ENCODE measurements around the gene EPS15. TPM values are rescaled to one million over a fixed set of nuclear protein-coding genes. Genes with fewer than 3 reads are reported as not detected.

Gene EPS15
- total RNA-seq, 3 donors from 2014 or later, result 83.6 to 144 (median 127) TPM

GRCh38 chr1:51381964-51382363, 137.1 kb downstream of the EPS15 start:
- no peaks in the 10 kb centered on the region for H3K36me3 ChIP-seq
- no peak overlapping the region for H3K4me3 ChIP-seq
- TF ChIP-seq POLR2AphosphoS5 (IDR thresholded peaks at IDR 0.05) (no peak), CTCF (IDR thresholded peaks at IDR 0.05) (no peak)
- H3K4me1 ChIP-seq, result no peaks in the 10 kb centered on the region
- H3K9me3 ChIP-seq, result peaks cover 0 to 11% of the 10 kb centered on the region in 2 donors
- H3K27ac ChIP-seq, result no peak overlapping the region
- no peaks in the 10 kb centered on the region for H3K27me3 ChIP-seq
- no peak for DNase-seq (ENCODE audit: low spot score in 2 of 2)
- intact Hi-C loops (cut with DNase I; ENCODE audit: low total_unique reads), result no loop called here

GRCh38 chr1:51380936-51381335, 138.1 kb downstream of the EPS15 start:
- DNase-seq (ENCODE audit: low spot score in 2 of 2), result no peak
- Histone ChIP-seq H3K27ac (no peak overlapping the region), H3K4me1 (no peaks in the 10 kb centered on the region), H3K9me3 (peaks cover 0 to 7% of the 10 kb centered on the region in 2 donors), H3K27me3 (no peaks in the 10 kb centered on the region), H3K4me3 (no peak overlapping the region), H3K36me3 (no peaks in the 10 kb centered on the region)
- TF ChIP-seq POLR2AphosphoS5 (IDR thresholded peaks at IDR 0.05) (no peak), CTCF (IDR thresholded peaks at IDR 0.05) (no peak), POLR2A (IDR thresholded peaks at IDR 0.05) (no peak)
- intact Hi-C loops (cut with DNase I; ENCODE audit: low total_unique reads), result no loop called here

GRCh38 chr1:51378871-51379270, 140.2 kb downstream of the EPS15 start:
- Histone ChIP-seq H3K4me3 (no peak overlapping the region), H3K36me3 (no peaks in the 10 kb centered on the region), H3K9me3 (peaks cover 0 to 4% of the 10 kb centered on the region in 2 donors), H3K4me1 (no peaks in the 10 kb centered on the region), H3K27ac (no peak overlapping the region), H3K27me3 (no peaks in the 10 kb centered on the region)
- no peak for DNase-seq (ENCODE audit: low spot score in 2 of 2)
- intact Hi-C loops (cut with DNase I; ENCODE audit: low total_unique reads), result no loop called here
- TF ChIP-seq CTCF (IDR thresholded peaks at IDR 0.05) (no peak), POLR2A (IDR thresholded peaks at IDR 0.05) (no peak), POLR2AphosphoS5 (IDR thresholded peaks at IDR 0.05) (no peak)

DNA sequence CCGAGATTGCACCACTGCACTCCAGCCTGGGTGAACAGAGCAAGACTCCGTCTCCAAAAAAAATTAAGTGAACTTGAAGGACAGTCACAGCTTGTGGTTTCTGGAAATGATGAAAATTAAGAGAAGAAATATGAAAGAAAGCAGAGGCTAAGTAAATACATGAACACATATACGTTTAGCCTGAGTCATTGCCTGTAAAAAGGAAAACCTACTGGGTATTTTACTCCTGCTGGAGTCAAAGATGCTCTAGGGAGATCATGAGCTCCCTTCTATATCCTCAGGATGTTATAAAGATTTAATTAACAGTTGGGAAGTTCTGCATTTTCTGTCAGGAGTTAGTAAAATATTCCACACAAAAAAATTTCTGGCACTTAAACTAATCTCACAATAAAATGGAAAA, 145.2 kb downstream of the EPS15 start:
- DNase-seq (ENCODE audit: low spot score in 2 of 2), result no peak
- no peak overlapping the region for H3K4me3 ChIP-seq
- TF ChIP-seq POLR2AphosphoS5 (IDR thresholded peaks at IDR 0.05), result no peak
- TF ChIP-seq CTCF (IDR thresholded peaks at IDR 0.05), result no peak
- TF ChIP-seq POLR2A (IDR thresholded peaks at IDR 0.05), result no peak
- no peaks in the 10 kb centered on the region for H3K4me1 ChIP-seq
- H3K27ac ChIP-seq, result no peak overlapping the region
- intact Hi-C loops (cut with DNase I; ENCODE audit: low total_unique reads), result no loop called here
- H3K9me3 ChIP-seq, result no peaks in the 10 kb centered on the region
- H3K36me3 ChIP-seq, result no peaks in the 10 kb centered on the region
- no peaks in the 10 kb centered on the region for H3K27me3 ChIP-seq

- intact Hi-C loops (cut with DNase I; ENCODE audit: low total_unique reads), result no loop called here
- Histone ChIP-seq H3K36me3 (no peaks in the 10 kb centered on the region), H3K9me3 (no peaks in the 10 kb centered on the region), H3K27me3 (no peaks in the 10 kb centered on the region), H3K4me1 (no peaks in the 10 kb centered on the region), H3K4me3 (no peak overlapping the region), H3K27ac (no peak overlapping the region)
- no peak for DNase-seq (ENCODE audit: low spot score in 2 of 2)
- TF ChIP-seq CTCF (IDR thresholded peaks at IDR 0.05) (no peak), POLR2AphosphoS5 (IDR thresholded peaks at IDR 0.05) (no peak), POLR2A (IDR thresholded peaks at IDR 0.05) (no peak)
Observed at GRCh38 chr1:51372561-51372960, 146.5 kb downstream of the EPS15 start.
